HEK293 (cell line): ENCODE results near the gene LYSMD2.

Experiments
- KLF10 ChIP-seq: fragments of 450-650 bp; IDR thresholded peaks from 2 replicates; pipeline ENCODE4 v1.5.1; 2018; ENCODE audit warnings: missing biosample characterization, mild to moderate bottlenecking, missing genetic modification characterization
- ZBTB17 ChIP-seq: fragments of 450-650 bp; formaldehyde crosslinking; IDR thresholded peaks from 2 replicates; pipeline ENCODE4 v1.5.1; 2016; ENCODE audit warnings: missing biosample characterization, missing genetic modification characterization
- ZBTB21 ChIP-seq: fragments of 450-650 bp; formaldehyde crosslinking; IDR thresholded peaks from 2 replicates; pipeline ENCODE4 v1.5.1; 2017; ENCODE audit warnings: missing biosample characterization, missing genetic modification characterization
- ZNF146 ChIP-seq: fragments of 450-650 bp; formaldehyde crosslinking; IDR thresholded peaks from 2 replicates; pipeline ENCODE4 v1.5.1; 2016; ENCODE audit warnings: missing biosample characterization, missing genetic modification characterization
- ZNF274 ChIP-seq, 2 experiments: fragments of 200-500 bp in 1 of 2; fragments of 450-650 bp in 1 of 2; sonication (Bioruptor generic) in 1 of 2; formaldehyde crosslinking in 1 of 2; IDR thresholded peaks; 2 replicates each; pipeline versions ENCODE4 v1.5.1 to v1.6.1; 2014 to 2016; ENCODE audit warnings: borderline replicate concordance in 1 of 2, inconsistent platforms in 1 of 2, low read length in 1 of 2, missing biosample characterization in 1 of 2, missing genetic modification characterization in 1 of 2
- ZNF670 ChIP-seq: fragments of 450-650 bp; formaldehyde crosslinking; IDR thresholded peaks from 2 replicates; pipeline ENCODE4 v1.5.1; 2016; ENCODE audit warnings: missing biosample characterization, missing genetic modification characterization, low read depth
- TF ChIP-seq, protein P1 (sequence below): fragments of 450-650 bp; formaldehyde crosslinking; IDR thresholded peaks from 2 replicates; pipeline ENCODE4 v1.5.1; 2016; ENCODE audit warnings: missing biosample characterization, missing genetic modification characterization
- TF ChIP-seq, protein P2 (sequence below): fragments of 450-650 bp; formaldehyde crosslinking; IDR thresholded peaks from 2 replicates; pipeline ENCODE4 v1.5.1; 2016; ENCODE audit warnings: missing biosample characterization, missing genetic modification characterization

DNA sequence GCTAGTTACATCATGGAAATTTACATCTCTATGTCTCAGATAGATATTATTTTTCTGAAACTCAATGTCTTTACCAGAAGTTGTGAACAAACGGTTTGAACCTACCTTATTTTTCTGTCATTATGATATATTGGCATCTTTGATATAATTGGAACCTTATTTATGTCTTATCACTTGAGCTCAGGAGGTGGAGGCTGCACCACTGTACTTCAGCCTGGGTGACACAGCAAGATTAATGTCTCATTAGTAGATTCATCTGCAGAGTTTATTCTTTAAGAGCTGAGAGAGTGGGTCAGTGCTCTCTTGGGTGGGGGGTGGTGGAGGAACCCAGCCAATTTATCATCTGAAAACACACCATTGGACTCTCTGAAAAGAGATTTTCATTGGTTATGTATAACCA, 34.7 kb downstream of the LYSMD2 start:
- TF ChIP-seq, protein P1, sequence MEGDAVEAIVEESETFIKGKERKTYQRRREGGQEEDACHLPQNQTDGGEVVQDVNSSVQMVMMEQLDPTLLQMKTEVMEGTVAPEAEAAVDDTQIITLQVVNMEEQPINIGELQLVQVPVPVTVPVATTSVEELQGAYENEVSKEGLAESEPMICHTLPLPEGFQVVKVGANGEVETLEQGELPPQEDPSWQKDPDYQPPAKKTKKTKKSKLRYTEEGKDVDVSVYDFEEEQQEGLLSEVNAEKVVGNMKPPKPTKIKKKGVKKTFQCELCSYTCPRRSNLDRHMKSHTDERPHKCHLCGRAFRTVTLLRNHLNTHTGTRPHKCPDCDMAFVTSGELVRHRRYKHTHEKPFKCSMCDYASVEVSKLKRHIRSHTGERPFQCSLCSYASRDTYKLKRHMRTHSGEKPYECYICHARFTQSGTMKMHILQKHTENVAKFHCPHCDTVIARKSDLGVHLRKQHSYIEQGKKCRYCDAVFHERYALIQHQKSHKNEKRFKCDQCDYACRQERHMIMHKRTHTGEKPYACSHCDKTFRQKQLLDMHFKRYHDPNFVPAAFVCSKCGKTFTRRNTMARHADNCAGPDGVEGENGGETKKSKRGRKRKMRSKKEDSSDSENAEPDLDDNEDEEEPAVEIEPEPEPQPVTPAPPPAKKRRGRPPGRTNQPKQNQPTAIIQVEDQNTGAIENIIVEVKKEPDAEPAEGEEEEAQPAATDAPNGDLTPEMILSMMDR (tag by site-specific recombination), result no peak
- TF ChIP-seq ZNF670 (tag by site-specific recombination) (no peak), ZBTB17 (tag by site-specific recombination) (no peak), KLF10 (tag by site-specific recombination) (no peak), ZNF274 (IDR thresholded peaks at IDR 0.05; ENCODE audit: low read length) (no peak), ZNF274 (tag by site-specific recombination; IDR thresholded peaks at IDR 0.05; ENCODE audit: borderline replicate concordance) (no peak), ZNF146 (tag by site-specific recombination) (no peak), ZBTB21 (tag by site-specific recombination) (no peak)
- TF ChIP-seq, protein P2, sequence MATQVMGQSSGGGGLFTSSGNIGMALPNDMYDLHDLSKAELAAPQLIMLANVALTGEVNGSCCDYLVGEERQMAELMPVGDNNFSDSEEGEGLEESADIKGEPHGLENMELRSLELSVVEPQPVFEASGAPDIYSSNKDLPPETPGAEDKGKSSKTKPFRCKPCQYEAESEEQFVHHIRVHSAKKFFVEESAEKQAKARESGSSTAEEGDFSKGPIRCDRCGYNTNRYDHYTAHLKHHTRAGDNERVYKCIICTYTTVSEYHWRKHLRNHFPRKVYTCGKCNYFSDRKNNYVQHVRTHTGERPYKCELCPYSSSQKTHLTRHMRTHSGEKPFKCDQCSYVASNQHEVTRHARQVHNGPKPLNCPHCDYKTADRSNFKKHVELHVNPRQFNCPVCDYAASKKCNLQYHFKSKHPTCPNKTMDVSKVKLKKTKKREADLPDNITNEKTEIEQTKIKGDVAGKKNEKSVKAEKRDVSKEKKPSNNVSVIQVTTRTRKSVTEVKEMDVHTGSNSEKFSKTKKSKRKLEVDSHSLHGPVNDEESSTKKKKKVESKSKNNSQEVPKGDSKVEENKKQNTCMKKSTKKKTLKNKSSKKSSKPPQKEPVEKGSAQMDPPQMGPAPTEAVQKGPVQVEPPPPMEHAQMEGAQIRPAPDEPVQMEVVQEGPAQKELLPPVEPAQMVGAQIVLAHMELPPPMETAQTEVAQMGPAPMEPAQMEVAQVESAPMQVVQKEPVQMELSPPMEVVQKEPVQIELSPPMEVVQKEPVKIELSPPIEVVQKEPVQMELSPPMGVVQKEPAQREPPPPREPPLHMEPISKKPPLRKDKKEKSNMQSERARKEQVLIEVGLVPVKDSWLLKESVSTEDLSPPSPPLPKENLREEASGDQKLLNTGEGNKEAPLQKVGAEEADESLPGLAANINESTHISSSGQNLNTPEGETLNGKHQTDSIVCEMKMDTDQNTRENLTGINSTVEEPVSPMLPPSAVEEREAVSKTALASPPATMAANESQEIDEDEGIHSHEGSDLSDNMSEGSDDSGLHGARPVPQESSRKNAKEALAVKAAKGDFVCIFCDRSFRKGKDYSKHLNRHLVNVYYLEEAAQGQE (tag by site-specific recombination), result no peak
